GM19239 (cell line): ENCODE results near the gene VSX2.

ENCODE experiments used
- DNase-seq: peaks from one replicate; pipeline ENCODE4 v3.0.0; 2011; ENCODE audit warnings: low spot score; ENCODE audit not compliant: insufficient read length
- FAIRE-seq: peaks from 2 replicates; lab custom pipeline; 2011; peaks lifted over from hg19 to GRCh38; lab: Jason Lieb, UNC

The VSX2 gene

DNA sequence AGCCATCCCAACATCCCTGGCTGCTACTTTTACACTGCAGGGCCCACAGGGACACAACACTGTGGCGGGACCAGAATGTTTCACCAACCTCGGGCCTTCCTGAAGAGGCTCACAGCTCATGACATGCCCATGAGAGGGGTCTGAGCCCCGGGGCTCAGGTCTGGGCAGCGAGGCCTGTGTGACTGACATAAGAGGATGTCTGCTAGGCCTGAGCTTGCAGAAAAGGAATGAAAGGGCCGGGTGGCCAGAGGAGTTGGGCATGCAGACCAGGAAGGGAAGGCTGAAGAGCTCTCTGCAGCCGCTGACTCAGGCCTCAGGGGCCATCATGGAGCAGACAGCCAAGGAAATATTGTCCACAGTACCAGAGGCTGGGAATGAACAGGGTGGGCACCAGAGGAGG, 18.3 kb upstream of the VSX2 start:
- DNase-seq (no peak), FAIRE-seq (no peak)

- FAIRE-seq = no peak
These were observed 17.5 kb upstream of the VSX2 start for GRCh38 chr14:74221741-74222140.

GRCh38 chr14:74223016-74223415, 16.2 kb upstream of the VSX2 start:
- DNase-seq (no peak), FAIRE-seq (no peak)

More at GRCh38 chr14:74221741-74222140, 17.5 kb upstream of the VSX2 start:
- DNase-seq = no peak

DNA sequence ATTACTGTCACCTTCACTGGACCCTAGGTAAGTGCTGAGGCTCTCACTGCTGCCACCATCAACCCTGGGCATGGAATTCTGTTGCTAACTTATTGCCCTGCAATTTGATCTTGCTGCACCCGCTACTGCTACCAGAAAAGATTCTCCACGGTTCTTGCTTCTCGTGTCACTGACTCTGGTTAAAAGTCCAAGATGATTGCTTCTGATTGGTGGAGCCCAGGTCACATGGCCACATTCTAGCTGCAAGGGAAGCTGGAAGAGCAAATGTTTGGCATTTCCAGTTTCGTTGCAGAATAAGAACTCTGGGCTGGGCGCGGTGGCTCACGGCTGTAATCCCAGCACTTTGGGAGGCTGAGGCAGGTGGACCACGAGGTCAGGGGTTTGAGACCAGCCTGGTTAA, 7.5 kb upstream of the VSX2 start:
- no peak for DNase-seq
- FAIRE-seq = no peak

DNA sequence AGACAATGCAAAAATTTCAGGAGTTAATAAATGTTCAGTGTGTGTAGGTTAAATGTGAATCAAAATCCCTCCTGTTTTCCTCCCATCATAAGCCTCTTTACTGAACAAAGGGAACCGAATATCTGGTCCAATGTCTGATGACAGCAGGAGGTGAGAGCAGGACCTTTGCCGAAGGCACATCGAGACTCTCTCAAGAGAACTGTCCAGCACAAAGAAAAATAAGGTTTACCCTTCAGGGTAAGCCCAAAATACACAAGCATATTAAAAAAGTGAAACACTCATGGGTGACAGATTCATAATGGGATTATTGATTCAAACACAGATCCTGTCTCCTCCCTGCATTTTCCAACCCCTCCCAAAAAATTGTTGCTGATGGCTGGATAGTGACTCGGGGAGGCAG, 4.2 kb upstream of the VSX2 start:
- FAIRE-seq (no peak), DNase-seq (no peak)

- no peak for FAIRE-seq
These were observed 1.8 kb upstream of the VSX2 start for GRCh38 chr14:74237441-74237840.

DNA sequence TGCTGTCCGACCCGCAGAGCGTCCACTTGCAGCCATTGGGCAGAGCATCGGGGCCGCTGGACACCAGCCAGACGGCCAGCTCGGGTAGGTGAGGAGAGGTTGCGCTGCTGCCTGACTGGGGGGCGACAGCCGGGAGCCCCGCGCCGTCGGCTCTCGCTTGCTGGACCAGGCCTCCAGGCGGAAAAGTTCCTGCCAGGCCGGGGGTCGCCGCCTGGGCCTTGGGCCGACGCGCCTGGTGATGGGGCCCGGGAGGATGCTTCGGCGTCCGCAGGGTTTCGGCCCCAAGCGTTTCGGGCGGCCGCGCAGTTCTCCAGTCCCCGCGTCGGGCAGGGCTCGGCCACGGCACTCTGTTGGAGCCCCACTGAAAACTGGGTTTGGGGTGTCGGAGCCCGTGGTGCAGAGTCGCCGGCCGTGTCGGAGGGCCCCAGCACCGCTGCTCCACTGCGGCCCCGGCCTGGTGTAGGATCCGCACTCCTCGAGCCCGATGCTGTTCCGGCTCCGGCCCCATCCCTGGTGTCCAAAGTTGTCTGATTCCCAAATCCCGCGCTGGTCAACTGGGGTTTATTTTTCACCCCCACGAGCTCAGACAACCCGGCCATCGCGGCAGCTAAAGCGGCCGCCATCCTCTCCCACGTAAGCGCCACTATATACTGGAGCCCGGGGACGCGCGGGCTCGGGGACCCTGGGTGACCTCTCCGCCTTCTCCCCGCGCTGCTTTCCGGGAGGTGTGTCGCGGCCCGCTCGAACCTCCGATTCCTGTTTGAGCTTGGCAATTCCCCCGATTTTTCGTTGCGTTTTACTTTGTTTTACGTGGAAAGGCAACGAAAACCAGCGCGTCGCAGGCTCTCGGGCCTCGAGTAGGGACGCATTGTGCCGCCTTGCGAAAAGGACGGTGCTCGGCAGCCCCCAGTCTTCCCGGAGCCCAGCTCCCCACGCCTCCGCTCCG, 872 bp downstream of the VSX2 start:
- FAIRE-seq (no peak), DNase-seq (no peak)

More at GRCh38 chr14:74237441-74237840, 1.8 kb upstream of the VSX2 start:
- no peak for DNase-seq

DNA sequence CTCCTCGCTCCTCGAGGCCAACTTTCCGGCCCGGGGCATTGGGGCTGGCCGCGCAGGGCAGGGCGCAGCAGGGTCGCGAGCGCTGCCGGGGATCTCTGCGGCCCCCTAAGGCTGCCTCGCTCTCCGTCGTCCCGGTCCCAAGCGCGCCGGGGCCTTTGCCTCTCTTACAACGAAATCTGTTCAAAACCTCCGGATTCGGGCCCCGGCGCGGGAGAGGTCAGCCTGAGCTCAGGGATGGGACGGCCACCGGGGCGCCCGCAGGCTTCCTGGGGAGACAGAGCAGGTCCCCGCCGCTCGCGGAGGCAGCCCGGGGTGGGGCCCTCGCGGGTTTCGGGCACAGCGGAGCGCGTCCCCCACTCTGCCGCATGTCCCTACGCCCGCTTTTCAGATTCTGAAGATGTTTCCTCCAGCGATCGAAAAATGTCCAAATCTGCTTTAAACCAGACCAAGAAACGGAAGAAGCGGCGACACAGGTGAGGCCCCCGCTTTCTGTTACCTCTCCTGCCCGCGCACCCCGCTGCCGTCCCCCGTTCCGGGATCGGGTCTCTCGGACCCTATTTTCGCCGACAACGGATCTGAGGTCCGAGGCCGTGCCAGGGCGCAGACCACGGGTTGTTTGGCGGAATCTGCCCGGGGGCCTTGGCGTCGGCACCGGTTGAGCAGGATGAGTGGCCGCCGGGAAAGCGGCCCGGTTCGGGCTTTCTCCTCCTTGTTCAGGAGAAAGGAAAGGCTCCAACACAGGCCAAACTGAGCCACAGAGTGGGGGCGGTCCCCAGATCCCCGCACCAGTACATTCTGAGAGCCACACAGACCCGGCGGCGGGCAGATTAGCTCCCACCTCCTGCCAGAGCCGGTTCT, 1.8 kb downstream of the VSX2 start:
- no peak for DNase-seq
- no peak for FAIRE-seq

GRCh38 chr14:74241652-74242017, 2.4 kb downstream of the VSX2 start:
- FAIRE-seq (no peak), DNase-seq (no peak)

DNA sequence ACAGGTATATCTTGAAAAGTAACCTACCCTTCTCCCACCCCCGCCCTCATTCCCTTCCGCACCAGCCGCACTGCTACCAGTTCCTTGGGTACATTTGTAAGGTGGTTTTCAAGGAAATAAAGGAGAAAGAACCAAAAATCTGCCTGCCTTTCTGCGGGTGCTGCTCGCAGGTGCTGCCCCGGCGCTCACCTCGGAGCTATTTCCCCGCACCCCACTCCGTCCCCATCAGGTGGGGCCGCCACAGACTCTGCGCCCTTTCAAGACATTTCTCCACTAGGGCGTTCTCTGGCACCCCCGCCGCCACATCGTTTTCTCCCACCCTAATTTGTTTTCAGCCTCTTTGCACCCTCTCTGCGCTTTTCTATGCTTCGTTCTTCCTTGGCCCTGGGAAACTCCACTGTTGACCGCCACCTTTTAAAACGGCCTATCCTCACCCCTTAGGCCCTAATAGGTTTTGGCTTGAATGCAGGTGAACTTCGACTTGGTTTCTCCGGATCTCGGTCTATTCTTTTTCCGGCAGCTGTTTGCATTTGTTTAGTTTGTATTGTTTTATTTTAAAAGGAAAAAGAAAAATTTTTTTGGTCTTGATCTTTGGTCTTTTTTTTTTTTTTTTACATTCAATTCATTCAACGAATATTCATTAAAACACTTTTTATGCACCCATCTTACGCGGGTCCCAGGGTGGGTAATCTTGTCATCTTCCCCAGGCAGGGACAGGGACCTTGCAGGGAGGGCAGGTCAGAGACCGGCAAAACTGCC, 3.0 kb downstream of the VSX2 start:
- FAIRE-seq (no peak), DNase-seq (no peak)

DNA sequence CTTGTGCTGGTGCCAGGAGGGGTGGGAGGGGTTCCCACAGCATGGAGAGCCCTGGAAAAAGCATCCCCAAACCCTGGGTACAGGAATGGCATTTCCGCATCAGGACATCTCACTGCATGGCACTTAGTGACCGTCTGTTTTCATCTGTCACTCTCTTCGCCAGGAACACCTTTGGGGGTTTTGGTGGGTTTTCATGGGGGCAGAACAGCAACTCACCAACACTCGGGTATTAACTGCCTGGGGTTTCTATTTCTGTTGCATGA, 3.5 kb downstream of the VSX2 start:
- no peak for DNase-seq
- FAIRE-seq = no peak

DNA sequence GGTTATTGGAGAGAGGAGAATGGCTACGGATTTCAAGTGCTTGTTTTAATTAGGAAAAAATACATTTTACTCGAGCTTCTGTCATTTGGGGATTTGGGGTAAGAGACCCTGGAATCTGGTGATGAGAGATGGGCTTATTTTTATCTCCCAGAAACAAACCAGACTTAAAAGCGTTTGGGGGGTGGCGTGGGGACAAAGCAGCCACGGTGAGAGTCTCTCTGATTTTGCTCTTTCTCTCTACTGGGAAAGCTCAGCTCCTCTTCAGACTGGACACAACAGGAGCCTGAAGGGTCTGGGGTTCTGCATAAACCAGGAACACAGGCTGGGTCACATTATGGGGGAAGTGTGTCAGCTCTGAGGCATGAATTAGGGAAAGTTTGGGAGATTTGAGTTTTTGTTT, 3.8 kb downstream of the VSX2 start:
- no peak for DNase-seq
- no peak for FAIRE-seq

DNA sequence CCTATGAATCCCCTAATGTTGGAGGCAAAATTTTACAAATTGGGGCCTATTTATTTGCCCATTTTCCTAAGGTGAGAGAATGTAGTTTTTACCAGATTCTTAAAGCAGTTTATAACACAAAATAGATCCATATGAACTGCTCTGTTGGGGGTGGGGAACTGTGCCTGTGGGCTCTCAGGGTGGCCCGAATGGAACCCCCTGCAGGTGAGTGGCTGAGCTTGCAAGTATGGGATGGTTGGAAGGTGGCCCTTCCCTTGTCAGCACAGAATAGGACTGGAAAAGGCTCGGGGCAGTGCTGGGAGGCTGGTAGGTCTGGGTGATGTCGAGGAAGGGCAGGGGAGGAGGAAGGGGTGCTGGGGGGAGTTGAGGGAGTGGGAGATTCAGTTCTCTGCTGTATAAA, 4.9 kb downstream of the VSX2 start:
- DNase-seq = no peak
- no peak for FAIRE-seq

GRCh38 chr14:74245292-74245691, 6.0 kb downstream of the VSX2 start:
- FAIRE-seq (no peak), DNase-seq (no peak)

DNA sequence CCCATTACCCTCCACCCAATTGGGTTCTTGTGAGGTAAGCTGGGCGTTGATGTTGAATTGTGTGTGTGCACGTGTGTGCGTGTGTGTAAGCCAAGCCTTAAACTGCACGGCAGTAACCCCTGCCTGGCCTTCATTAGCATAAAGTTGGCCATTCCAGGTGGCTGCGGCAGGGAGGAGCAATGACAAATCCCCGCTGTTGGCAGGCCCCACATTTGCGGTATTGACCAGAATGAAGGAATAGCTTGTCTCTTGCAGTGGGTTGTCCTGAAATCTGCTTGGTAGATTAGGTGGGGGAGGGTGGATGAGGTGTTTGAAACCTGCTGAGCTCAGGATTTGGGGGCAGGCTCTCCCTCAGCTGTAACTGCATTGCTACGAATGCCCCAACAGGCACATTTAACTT, 7.3 kb downstream of the VSX2 start:
- DNase-seq = no peak
- no peak for FAIRE-seq

DNA sequence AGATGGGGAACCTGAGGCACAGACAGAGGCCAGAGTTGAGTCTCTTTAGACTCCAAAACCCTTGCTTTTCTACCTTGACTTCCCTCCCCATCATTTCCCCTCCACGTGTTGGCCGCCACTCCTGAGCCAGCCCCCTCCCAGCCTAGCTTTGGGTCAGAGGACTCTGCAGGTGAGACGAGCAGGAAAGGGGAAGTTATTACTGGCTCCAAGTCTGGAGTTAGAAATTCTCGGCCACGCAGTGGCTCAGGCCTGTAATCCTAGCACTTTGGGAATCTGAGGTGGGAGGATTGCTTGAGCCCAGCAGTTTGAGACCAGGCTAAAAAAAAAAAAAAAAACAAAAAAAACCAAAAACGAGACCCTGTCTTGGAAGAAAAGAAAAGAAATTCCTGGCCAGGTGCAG, 8.8 kb downstream of the VSX2 start:
- DNase-seq (no peak), FAIRE-seq (no peak)

- FAIRE-seq (no peak), DNase-seq (no peak)
These were observed 10.5 kb downstream of the VSX2 start for GRCh38 chr14:74249433-74250375.

DNA sequence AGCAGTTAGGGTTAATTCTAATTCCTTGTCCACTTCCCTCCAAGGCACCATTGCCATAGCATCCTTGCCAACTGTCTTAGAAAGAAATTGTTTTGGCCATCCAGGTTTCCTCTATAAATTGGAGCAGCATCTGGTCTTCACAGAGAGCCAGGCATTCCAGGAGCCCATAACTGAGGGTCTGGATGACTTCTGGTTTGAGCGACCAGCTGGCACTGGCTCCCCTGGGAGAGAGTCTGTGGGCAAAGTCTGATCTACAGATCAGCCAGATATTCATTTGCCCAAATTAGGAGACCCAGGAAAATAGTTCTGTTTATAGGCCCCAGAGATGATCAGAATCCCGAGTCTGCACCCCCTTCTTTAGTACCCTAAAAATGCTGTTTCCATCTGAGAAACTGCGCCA, 16.0 kb downstream of the VSX2 start:
- DNase-seq = no peak
- no peak for FAIRE-seq

DNA sequence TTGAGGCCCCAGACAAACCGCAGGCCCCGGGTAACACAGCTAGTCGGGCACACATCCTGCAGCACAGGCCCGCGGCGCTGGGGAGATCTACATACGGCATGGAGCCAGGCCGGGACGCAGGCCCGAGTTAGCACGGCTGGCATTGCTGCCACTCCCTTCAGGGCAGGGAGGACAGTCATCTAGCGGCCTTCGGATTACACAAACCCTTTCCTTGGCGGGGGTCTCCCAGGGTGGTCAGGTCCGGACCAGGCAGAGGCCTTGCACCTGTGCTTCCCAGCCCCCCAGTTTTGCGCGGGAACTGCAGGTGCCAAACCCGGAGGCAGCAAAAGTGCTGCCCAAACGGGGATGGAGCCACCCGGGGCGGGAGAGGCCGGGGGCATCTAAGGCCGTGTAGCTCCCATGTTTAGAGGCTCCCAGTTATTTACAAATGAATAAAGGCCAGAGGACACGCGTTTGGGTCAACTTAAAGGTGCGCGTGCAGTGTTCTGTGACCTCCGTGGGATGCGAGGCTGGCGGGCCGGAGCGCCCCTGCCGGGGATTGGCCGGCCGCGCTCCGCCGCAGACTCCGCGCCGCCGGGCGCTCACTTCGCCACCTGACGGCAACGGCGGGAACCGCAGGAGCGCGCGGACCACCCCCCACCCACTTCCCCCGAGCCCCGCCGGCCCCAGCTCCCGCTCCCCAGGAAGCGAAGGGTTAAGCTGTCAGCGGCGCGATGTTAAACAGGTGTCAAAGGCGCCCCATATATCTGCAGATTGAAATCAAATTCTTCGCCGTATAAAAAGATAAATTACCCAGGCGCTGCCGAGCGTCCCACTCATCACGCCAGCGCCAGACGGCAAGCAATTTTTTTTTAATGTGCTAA, 18.1 kb downstream of the VSX2 start:
- DNase-seq = peak; percentile 80
- FAIRE-seq = peak; percentile 82
